ENCODE results near the gene FBXO17. TPM values are rescaled to one million over a fixed set of nuclear protein-coding genes. Genes with fewer than 3 reads are reported as not detected.

FBXO17 gene
- total and polyA plus RNA-seq, 2 of the 13 experiments (the other 11 are each of a cell fraction or from before 2014, with no cell fraction given) = 22.1 to 58.7 TPM

DNA sequence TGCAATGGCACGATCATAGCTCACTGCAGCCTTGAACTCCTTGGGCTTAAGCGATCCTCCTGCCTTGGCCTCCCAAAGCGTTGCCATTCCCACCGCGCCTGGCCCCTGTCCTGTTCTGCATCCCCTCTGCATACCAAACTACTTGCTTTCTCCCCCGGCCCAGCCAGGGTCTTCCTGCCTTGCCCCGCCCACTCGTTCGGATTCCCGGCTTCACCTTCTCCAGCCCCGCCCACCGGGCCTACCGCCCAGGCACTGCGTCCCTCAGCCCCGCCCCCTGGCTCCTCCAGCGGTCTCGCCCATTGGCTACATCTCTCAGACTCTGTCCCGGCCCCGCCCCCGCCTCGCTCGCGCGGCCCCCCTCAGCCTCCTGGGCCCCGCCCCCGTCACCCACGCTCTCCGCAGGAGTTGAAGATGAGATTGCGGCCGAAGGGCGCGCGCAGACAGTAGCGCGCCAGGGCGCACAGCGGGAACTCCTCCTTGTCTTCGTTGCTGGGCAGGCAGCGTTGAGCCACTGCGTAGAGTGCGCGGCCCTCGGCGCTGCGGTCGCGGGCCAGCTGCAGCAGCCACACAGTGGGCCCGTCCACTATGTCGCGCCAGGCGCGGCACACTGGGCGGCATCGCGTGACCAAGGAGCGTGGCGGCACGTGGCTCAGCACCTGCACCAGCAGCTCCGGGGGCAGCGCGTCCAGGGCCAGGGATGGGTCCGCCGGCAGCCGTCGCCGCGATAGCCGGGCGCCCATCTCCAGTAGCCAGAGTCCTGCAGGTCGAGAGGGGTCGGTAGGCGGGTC lies 25.8 kb downstream of the FBXO17 start (continued):
- no peak for TF ChIP-seq ZSCAN30 (CRISPR knock-in tag; IDR thresholded peaks at IDR 0.05)
- no peak for TF ChIP-seq NFIB (CRISPR knock-in tag; IDR thresholded peaks at IDR 0.05; ENCODE audit: borderline replicate concordance)
- no peak for TF ChIP-seq ZNF251 (CRISPR knock-in tag; IDR thresholded peaks at IDR 0.05)
- no peak for TF ChIP-seq BHLHE40 (IDR thresholded peaks at IDR 0.05; ENCODE audit: low read length)
- TF ChIP-seq POLR2A (IDR thresholded peaks at IDR 0.05; ENCODE audit: insufficient read depth in 1 of 2, low read depth in 2 of 2, low read length in 2 of 2) = peak in 1 of 2 experiments; percentile 47; a peak in 2 of 4 replicates
- TF ChIP-seq HOXA5 (CRISPR knock-in tag; IDR thresholded peaks at IDR 0.05) = no peak
- no peak for TF ChIP-seq PHF8 (CRISPR knock-in tag; IDR thresholded peaks at IDR 0.05)
- TF ChIP-seq ZFP36L2 (CRISPR knock-in tag; IDR thresholded peaks at IDR 0.05) = no peak
- no peak for TF ChIP-seq ZNF354B (CRISPR knock-in tag; IDR thresholded peaks at IDR 0.05)
- no peak for TF ChIP-seq ZNF891 (CRISPR knock-in tag; IDR thresholded peaks at IDR 0.05)
- no peak for TF ChIP-seq ZNF274 (CRISPR knock-in tag; IDR thresholded peaks at IDR 0.05)
- peak; percentile 57; the same call in 1 of the 2 replicates for TF ChIP-seq HOXA3 (CRISPR knock-in tag; IDR thresholded peaks at IDR 0.05)
- TF ChIP-seq HNRNPK (IDR thresholded peaks at IDR 0.05; ENCODE audit: low read depth, low read length, poor library complexity, severe bottlenecking) = no peak
- TF ChIP-seq KLF6 (CRISPR knock-in tag; IDR thresholded peaks at IDR 0.05) = no peak

DNA sequence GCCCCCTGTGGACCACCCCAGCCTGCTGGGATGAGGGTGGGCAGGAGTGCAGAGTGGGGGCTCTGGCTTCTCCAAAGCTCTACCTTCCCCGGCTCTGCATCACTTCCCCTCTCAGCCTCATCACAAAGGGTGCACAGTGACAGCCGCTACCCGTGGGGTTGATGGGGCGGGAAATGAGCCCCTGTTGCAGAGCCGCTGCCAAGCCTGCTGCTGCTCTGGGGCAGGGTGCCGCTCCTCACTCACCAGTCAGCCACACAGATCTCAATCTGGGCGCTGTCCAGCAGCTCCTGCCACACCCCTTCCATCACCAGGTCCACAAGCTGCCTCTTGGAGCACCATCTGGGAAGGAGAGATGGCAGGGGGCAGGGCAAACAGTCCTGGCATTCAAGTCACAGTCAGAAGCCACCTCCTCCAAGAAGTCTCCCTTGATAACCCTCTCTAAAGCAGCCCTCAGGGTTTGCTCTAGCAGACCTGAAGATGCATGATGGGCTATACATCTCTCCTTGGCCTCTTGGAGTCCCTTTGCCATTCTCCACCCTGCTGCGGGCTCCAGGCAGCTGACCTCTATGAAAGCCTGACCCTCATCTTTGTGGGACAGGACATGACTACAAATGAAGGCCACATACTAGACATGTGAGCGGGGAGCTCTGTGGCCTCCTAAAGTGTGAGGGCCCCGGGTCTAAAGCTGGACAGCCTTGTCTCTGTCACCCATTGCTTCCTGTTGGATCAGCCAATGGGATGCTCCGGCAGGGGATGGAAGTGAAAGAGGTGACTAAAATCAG lies 29.1 kb downstream of the FBXO17 start:
- Histone ChIP-seq H4K20me1 (ENCODE audit: insufficient read depth, low read length) (0 out of 2 replicates have a peak, but pooled peaks cover 2% of the 10 kb centered on the region), H3K4me1 (ENCODE audit: insufficient read depth, low read length) (no peaks in the 10 kb centered on the region), H3K27me3 (ENCODE audit: control insufficient read depth in 1 of 2, insufficient read depth in 2 of 2, low read length in 2 of 2) (no peaks in the 10 kb centered on the region), H3K79me2 (ENCODE audit: insufficient read depth, low read length) (no peaks in the 10 kb centered on the region), H3K9me3 (ENCODE audit: low read length) (no peaks in the 10 kb centered on the region), H3K36me3 (replicated peaks in 1 of 2; ENCODE audit: control insufficient read depth in 1 of 2, insufficient read depth in 2 of 2, low read length in 2 of 2) (peaks cover 14 to 33% of the 10 kb centered on the region in 2 experiments), H2AFZ (ENCODE audit: low read length) (no peak overlapping the region), H3K4me3 (replicated peaks in 1 of 3; ENCODE audit: insufficient read depth in 1 of 3, low read depth in 2 of 3, low read length in 3 of 3) (no peak overlapping the region), H3K9ac (ENCODE audit: insufficient read depth, low read depth, low read length) (no peak overlapping the region), H3K27ac (ENCODE audit: extremely low read length, insufficient read depth, low read length) (no peak overlapping the region), H3K4me2 (ENCODE audit: low read depth, low read length) (no peak overlapping the region)
- POLR2A ChIA-PET = interaction anchor here (0.7 kb wide), 1 partner anchor 1647 kb away, joined by 3 read pairs; no protein-coding TSS in a partner anchor
- ATAC-seq (peak; percentile 4; the same call in 2 of the 3 replicates), DNase-seq (ENCODE audit: low spot score) (no peak), FAIRE-seq (no peak)
- TF ChIP-seq, protein P1, sequence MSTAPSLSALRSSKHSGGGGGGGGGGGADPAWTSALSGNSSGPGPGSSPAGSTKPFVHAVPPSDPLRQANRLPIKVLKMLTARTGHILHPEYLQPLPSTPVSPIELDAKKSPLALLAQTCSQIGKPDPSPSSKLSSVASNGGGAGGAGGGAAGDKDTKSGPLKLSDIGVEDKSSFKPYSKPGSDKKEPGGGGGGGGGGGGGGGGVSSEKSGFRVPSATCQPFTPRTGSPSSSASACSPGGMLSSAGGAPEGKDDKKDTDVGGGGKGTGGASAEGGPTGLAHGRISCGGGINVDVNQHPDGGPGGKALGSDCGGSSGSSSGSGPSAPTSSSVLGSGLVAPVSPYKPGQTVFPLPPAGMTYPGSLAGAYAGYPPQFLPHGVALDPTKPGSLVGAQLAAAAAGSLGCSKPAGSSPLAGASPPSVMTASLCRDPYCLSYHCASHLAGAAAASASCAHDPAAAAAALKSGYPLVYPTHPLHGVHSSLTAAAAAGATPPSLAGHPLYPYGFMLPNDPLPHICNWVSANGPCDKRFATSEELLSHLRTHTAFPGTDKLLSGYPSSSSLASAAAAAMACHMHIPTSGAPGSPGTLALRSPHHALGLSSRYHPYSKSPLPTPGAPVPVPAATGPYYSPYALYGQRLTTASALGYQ (CRISPR knock-in tag; IDR thresholded peaks at IDR 0.05) = no peak
- TF ChIP-seq SP140L (CRISPR knock-in tag; IDR thresholded peaks at IDR 0.05; ENCODE audit: borderline replicate concordance) = no peak
- peak; percentile 71 for TF ChIP-seq AGO2 (optimal IDR thresholded peaks at IDR 0.05; ENCODE audit: low read depth, low read length)
- peak in 1 of 2 experiments; percentile 31; a peak in 1 of 4 replicates for TF ChIP-seq POLR2A (IDR thresholded peaks at IDR 0.05; ENCODE audit: insufficient read depth in 1 of 2, low read depth in 2 of 2, low read length in 2 of 2)
- TF ChIP-seq RARG (CRISPR knock-in tag; IDR thresholded peaks at IDR 0.05; ENCODE audit: low read depth) = no peak
- TF ChIP-seq KLF11 (CRISPR knock-in tag; IDR thresholded peaks at IDR 0.05) = no peak
- CTCF ChIA-PET (ENCODE audit: low intra/inter-chr PET ratio, low total read pairs) = no interaction called here
- WGBS (ENCODE audit: low lambda C conversion rate) = 94% methylated on average over 10 of the region's 11 CpGs
- in situ Hi-C loops (cut with HindIII; ENCODE audit: extremely low pct_ligation_motif_present, low pct_unique_long_range_greater_than_20kb) = no loop called here
- BruUV-seq (replicated peaks) = no TSS peak
- intact Hi-C loops (cut with micrococcal nuclease; ENCODE audit: unreplicated experiment) = no loop called here
